ENCODE measurements around the gene ZNF304.

DNA sequence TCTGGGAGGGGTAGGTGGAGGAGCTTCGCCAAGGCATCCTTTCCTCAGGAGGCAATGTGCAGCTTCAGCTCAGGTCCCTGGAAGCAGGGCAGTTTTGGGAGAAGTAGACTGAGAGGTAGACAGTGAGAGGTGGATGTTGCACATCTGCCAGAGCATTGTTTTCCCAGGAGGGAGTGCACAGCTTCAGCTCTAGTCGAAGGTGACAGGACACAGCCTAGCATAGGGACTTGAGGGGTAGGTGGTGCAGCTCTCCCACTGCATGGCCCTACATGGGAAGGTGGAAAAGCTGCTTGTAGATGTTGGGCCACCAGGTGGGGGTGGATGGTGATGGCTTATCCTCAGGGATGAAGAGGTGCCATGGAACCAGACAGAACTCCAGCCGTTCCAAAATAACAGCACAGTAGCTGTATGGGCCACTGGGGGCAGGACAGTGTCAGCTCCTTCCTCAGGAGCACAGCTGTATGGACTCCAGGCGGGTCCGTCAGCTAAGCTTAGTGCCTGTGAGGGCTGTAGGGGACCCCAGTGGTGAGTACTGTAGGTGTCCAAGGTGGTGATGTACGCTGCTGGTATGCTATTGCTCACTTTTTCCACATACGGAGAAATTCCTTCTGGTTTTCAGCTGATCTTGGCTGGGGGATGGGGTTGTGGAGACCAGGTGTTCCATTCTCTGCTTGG, 48.2 kb upstream of the ZNF304 start:
- TF ChIP-seq, protein P1, sequence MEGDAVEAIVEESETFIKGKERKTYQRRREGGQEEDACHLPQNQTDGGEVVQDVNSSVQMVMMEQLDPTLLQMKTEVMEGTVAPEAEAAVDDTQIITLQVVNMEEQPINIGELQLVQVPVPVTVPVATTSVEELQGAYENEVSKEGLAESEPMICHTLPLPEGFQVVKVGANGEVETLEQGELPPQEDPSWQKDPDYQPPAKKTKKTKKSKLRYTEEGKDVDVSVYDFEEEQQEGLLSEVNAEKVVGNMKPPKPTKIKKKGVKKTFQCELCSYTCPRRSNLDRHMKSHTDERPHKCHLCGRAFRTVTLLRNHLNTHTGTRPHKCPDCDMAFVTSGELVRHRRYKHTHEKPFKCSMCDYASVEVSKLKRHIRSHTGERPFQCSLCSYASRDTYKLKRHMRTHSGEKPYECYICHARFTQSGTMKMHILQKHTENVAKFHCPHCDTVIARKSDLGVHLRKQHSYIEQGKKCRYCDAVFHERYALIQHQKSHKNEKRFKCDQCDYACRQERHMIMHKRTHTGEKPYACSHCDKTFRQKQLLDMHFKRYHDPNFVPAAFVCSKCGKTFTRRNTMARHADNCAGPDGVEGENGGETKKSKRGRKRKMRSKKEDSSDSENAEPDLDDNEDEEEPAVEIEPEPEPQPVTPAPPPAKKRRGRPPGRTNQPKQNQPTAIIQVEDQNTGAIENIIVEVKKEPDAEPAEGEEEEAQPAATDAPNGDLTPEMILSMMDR (IDR thresholded peaks at IDR 0.05) = no peak
- TF ChIP-seq POLR2A (IDR thresholded peaks at IDR 0.05) = no peak
